Stimulated activated CD4-positive, alpha-beta T cell treated with anti-CD3 and anti-CD28 coated beads, Interleukin-2, amount 100 ng/mL, for 48 hours (primary cell): ENCODE measurements around the gene IMMP2L.

ENCODE experiments used
- DNase-seq, 2 donors: peaks; one replicate each; pipeline ENCODE4 v3.0.0-alpha.2; 2020

Gene IMMP2L

GRCh38 chr7:111388912-111389311, 173.4 kb downstream of the IMMP2L start:
- no peak for DNase-seq

GRCh38 chr7:111388016-111388415, 174.3 kb downstream of the IMMP2L start:
- no peak for DNase-seq

GRCh38 chr7:111384065-111384891, 178.0 kb downstream of the IMMP2L start:
- DNase-seq, result no peak

GRCh38 chr7:111383133-111383532, 179.2 kb downstream of the IMMP2L start:
- no peak for DNase-seq

GRCh38 chr7:111381590-111381989, 180.7 kb downstream of the IMMP2L start:
- DNase-seq, result no peak

GRCh38 chr7:111380945-111381344, 181.3 kb downstream of the IMMP2L start:
- no peak for DNase-seq

- no peak for DNase-seq
Observed at GRCh38 chr7:111374027-111374426, 188.3 kb downstream of the IMMP2L start.

GRCh38 chr7:111371437-111371836, 190.9 kb downstream of the IMMP2L start:
- DNase-seq, result no peak

- no peak for DNase-seq
Observed at GRCh38 chr7:111370002-111370401, 192.3 kb downstream of the IMMP2L start.

- DNase-seq, result no peak
Observed at GRCh38 chr7:111368381-111369065, 193.8 kb downstream of the IMMP2L start.

- DNase-seq, result no peak
Observed at GRCh38 chr7:111364413-111364812, 197.9 kb downstream of the IMMP2L start.

- no peak for DNase-seq
Observed at GRCh38 chr7:111363099-111363498, 199.2 kb downstream of the IMMP2L start.

- DNase-seq, result no peak
Observed at GRCh38 chr7:111362506-111363054, 199.7 kb downstream of the IMMP2L start.

GRCh38 chr7:111358915-111359314, 203.4 kb downstream of the IMMP2L start:
- no peak for DNase-seq

- no peak for DNase-seq
Observed at GRCh38 chr7:111357691-111358090, 204.6 kb downstream of the IMMP2L start.

- DNase-seq, result no peak
Observed at GRCh38 chr7:111356941-111357340, 205.4 kb downstream of the IMMP2L start.

GRCh38 chr7:111352319-111352718, 210.0 kb downstream of the IMMP2L start:
- no peak for DNase-seq

- no peak for DNase-seq
Observed at GRCh38 chr7:111346219-111346618, 216.1 kb downstream of the IMMP2L start.

- DNase-seq, result no peak
Observed at GRCh38 chr7:111343017-111343416, 219.3 kb downstream of the IMMP2L start.

GRCh38 chr7:111339006-111339405, 223.3 kb downstream of the IMMP2L start:
- DNase-seq, result no peak

GRCh38 chr7:111333010-111333409, 229.3 kb downstream of the IMMP2L start:
- no peak for DNase-seq

- no peak for DNase-seq
Observed at GRCh38 chr7:111330235-111330523, 232.1 kb downstream of the IMMP2L start.

- DNase-seq, result no peak
Observed at GRCh38 chr7:111329367-111330234, 232.7 kb downstream of the IMMP2L start.
